ENCODE results near the gene PPP2R5D. TPM values are rescaled to one million over a fixed set of nuclear protein-coding genes. Genes with fewer than 3 reads are reported as not detected.
"Not testable (repeated sequence)": the region's sequence is repeated elsewhere in the genome, so short reads cannot be mapped to it uniquely, and the experiment has no call there.

PPP2R5D gene
- total RNA-seq, 3 donors from 2014 or later = 35.9 to 45.0 (median 38.8) TPM

DNA sequence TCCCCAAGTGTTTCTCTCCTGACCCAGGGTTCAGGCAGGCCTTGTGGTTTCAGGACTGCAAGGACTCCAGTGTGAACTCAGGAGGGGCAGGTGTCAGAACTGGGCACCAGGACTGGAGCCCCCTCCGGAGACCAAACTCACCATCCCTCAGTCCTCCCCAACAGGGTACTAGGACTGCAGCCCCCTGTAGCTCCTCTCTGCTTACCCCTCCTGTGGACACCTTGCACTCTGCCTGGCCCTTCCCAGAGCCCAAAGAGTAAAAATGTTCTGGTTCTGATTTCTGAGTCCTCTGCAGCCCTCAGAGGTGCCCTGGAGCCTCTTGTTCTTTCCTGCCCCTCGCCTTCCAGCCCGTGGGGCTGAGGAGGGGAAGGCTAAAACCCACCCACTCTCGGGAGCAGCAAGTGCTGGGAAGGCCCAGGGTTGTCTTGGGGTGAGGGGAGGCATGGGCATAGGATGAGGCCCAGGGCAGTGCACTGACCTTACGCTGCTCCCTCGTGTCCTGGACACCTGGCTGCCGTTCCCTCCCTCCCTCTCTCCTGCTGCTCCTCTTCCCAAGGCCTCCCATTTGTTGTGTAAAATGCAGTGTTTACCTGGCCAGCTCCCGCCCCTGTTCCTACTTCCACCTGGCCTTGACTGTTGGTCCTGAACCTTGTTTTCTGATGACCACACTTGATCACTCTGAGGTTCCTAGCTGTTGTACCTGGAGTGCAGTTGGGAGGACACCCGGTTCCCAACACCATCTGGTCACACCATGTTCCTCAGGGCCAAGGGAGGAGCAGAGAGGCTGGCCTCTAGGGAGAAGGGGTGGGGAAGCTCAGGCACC lies 45.2 kb upstream of the PPP2R5D start:
- TF ChIP-seq, protein P1, sequence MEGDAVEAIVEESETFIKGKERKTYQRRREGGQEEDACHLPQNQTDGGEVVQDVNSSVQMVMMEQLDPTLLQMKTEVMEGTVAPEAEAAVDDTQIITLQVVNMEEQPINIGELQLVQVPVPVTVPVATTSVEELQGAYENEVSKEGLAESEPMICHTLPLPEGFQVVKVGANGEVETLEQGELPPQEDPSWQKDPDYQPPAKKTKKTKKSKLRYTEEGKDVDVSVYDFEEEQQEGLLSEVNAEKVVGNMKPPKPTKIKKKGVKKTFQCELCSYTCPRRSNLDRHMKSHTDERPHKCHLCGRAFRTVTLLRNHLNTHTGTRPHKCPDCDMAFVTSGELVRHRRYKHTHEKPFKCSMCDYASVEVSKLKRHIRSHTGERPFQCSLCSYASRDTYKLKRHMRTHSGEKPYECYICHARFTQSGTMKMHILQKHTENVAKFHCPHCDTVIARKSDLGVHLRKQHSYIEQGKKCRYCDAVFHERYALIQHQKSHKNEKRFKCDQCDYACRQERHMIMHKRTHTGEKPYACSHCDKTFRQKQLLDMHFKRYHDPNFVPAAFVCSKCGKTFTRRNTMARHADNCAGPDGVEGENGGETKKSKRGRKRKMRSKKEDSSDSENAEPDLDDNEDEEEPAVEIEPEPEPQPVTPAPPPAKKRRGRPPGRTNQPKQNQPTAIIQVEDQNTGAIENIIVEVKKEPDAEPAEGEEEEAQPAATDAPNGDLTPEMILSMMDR (IDR thresholded peaks at IDR 0.05) = no peak
- DNase-seq (no peak), ATAC-seq (peak; percentile 75)
- Histone ChIP-seq H3K9me3 (no peaks in the 10 kb centered on the region), H3K36me3 (ENCODE audit: low read depth) (no peaks in the 10 kb centered on the region), H3K4me1 (ENCODE audit: low read depth) (no peaks in the 10 kb centered on the region), H3K4me3 (no peak overlapping the region)
- intact Hi-C loops (cut with DNase I, micrococcal nuclease) = no loop called here

DNA sequence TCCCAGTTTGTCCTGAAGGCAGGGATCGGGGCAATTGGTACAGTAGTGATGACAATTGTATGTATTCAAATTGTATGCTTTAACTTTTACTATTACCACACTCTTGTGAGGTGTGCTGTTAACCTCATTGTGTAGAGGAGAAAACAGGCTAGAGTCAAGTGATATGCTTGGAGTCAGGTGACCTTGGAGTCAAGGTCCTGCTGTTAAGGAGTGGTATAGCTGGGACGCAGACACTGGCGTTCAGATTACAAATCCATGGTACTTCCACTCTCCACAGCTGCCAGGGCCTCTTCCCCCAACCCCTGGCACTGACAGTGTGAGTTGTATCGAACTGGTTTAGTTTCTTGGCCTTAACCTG lies 44.6 kb upstream of the PPP2R5D start:
- no peak for ATAC-seq
- Histone ChIP-seq H3K4me3 (no peak overlapping the region), H3K36me3 (ENCODE audit: low read depth) (no peaks in the 10 kb centered on the region)

DNA sequence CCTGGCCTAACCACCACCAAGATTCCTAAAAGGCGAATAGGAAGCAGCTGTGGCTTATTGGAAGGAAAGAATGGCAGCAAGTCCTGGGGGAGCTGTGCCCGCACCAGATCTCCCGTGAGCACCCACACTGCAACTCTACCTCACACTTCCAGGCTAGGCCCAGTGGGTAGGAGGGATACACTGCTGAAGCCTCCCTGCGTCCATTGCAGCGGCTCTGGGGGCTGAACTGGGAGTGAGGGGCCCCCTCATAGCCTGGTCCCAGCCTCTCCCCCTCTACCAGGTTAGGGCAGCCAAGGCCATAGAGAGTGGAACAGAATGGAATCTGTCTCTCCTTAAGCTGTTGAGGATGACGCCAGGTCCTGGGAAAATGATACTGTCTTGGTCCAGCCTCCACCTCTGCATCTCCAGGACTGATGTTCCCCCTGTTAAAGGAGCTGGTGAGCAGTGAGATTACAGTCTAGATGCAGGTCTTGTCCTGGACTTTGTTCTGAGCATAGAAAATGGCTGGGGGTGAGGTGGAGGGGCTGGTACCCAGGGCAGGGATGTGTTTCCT lies 43.8 kb upstream of the PPP2R5D start:
- ATAC-seq = no peak
- H3K36me3 ChIP-seq (ENCODE audit: low read depth) = no peaks in the 10 kb centered on the region

More for the DNA sequence above, 44.6 kb upstream of the PPP2R5D start:
- no peaks in the 10 kb centered on the region for H3K4me1 ChIP-seq (ENCODE audit: low read depth)
- DNase-seq = no peak
- intact Hi-C loops (cut with DNase I, micrococcal nuclease) = no loop called here
- no peaks in the 10 kb centered on the region for H3K9me3 ChIP-seq
- TF ChIP-seq, protein P1 (IDR thresholded peaks at IDR 0.05) = no peak

DNA sequence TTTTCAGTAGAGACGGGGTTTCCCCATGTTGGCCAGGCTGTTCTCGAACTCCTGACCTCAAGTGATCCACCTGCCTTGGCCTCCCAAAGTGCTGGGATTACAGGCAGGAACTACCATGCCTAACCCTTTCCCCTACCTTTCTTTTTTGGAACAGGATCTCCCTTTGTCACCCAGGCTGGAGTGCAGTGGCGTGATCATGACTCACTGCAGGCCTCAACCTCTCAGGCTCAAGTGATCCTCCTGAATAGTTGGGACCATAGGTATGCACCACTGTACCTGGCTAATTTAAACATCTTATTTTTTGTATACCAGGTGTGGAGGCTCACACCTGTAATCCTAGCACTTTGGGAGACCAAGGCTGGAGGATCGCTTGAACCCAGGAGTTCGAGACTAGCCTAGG lies 43.0 kb upstream of the PPP2R5D start:
- H3K36me3 ChIP-seq (ENCODE audit: low read depth); H3K9me3 ChIP-seq; ATAC-seq: not testable (repeated sequence)

More for the DNA sequence above, 43.8 kb upstream of the PPP2R5D start:
- Histone ChIP-seq H3K4me3 (no peak overlapping the region), H3K9me3 (no peaks in the 10 kb centered on the region), H3K4me1 (ENCODE audit: low read depth) (no peaks in the 10 kb centered on the region)
- intact Hi-C loops (cut with DNase I, micrococcal nuclease) = no loop called here
- TF ChIP-seq, protein P1 (IDR thresholded peaks at IDR 0.05) = no peak
- DNase-seq = no peak

DNA sequence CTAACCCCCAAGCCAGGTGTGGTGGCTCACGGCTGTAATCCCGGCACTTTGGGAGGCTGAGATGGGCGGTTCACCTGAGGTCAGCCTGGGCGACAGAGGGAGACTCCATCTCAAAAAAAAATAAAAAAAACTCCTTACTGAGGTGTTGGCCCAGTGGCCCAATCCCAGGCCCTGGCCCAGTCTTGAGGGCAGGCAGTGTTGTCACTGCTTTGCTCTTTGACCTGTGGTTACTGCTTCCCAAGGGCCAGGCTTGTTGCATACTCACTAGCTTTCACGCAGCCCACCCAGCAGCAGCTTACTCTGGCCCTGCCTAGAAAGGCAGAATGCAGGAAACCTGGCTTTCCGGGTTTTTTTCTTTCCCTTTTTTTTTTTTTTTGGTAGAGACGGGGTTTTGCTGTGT lies 41.9 kb upstream of the PPP2R5D start:
- intact Hi-C loops (cut with DNase I, micrococcal nuclease) = no loop called here
- ATAC-seq (no peak), DNase-seq (no peak)
- TF ChIP-seq, protein P1 (IDR thresholded peaks at IDR 0.05) = no peak
- Histone ChIP-seq H3K36me3 (ENCODE audit: low read depth) (no peaks in the 10 kb centered on the region), H3K4me1 (ENCODE audit: low read depth) (no peaks in the 10 kb centered on the region), H3K4me3 (no peak overlapping the region), H3K9me3 (no peaks in the 10 kb centered on the region)

More for the DNA sequence above, 43.0 kb upstream of the PPP2R5D start:
- H3K4me3 ChIP-seq; intact Hi-C loops (cut with DNase I, micrococcal nuclease); H3K4me1 ChIP-seq (ENCODE audit: low read depth); DNase-seq: not testable (repeated sequence)

DNA sequence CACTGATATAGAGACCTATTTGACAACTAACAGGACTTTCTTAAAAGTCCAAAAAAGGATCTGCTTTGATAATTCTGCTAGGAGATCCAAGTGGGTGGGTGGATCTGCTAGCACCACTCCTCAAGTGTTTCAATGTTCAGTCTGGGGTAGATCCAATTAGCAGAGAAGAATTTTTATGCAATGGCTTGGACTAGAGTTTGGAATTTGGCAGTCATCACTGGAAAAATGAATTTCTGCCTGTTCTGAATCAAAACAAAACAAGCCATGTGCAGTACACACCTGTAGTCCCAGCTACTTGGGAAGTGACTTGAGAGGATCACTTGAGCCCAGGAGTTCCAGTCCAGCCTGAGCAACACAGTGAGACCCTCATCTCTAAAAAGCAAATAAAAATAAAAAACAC lies 36.4 kb upstream of the PPP2R5D start:
- ATAC-seq (no peak), DNase-seq (no peak)

More for the DNA sequence above, 36.4 kb upstream of the PPP2R5D start:
- Histone ChIP-seq H3K9me3 (no peaks in the 10 kb centered on the region), H3K36me3 (ENCODE audit: low read depth) (no peaks in the 10 kb centered on the region), H3K4me1 (ENCODE audit: low read depth) (no peaks in the 10 kb centered on the region), H3K4me3 (no peak overlapping the region)
- intact Hi-C loops (cut with DNase I, micrococcal nuclease) = no loop called here
- TF ChIP-seq, protein P1 (IDR thresholded peaks at IDR 0.05) = no peak
